Activated CD8-positive, alpha-beta T cell treated with anti-CD3 and anti-CD28 coated beads for 36 hours (primary cell): ENCODE measurements around the gene COPRS. TPM values are rescaled to one million over a fixed set of nuclear protein-coding genes. Genes with fewer than 3 reads are reported as not detected.
"Not testable (repeated sequence)": the region's sequence is repeated elsewhere in the genome, so short reads cannot be mapped to it uniquely, and the experiment has no call there.

Experiments
- ATAC-seq: fragments of 200-7000 bp; cut with Tn5 transposase; one replicate; pipeline ENCODE4 v1.10.0; 2021; ENCODE audit warnings: mild to moderate bottlenecking, moderate library complexity
- CTCF ChIA-PET: fragments of 350-600 bp; sonication (Branson Sonifier 250); formaldehyde crosslinking; loops from one replicate; lab custom pipeline; 2021; ENCODE audit warnings: antibody characterized with exemption; lab: Charles Lee
- POLR2A ChIA-PET: fragments of 350-600 bp; sonication (Branson Sonifier 250); formaldehyde crosslinking; loops from one replicate; lab custom pipeline; 2021; ENCODE audit warnings: antibody characterized with exemption; lab: Charles Lee
- DNase-seq: peaks from one replicate; pipeline ENCODE4 v3.0.0-alpha.2; 2020
- H3K27ac Mint-ChIP-seq: one replicate; pipeline ENCODE4 v1.8.0; 2021; ENCODE audit warnings: mild to moderate bottlenecking, mixed read lengths
- H3K27me3 Mint-ChIP-seq: one replicate; pipeline ENCODE4 v1.8.0; 2021; ENCODE audit warnings: mixed read lengths
- H3K36me3 Mint-ChIP-seq: one replicate; pipeline ENCODE4 v1.8.0; 2021; ENCODE audit warnings: low read depth, mixed read lengths
- H3K4me1 Mint-ChIP-seq: one replicate; pipeline ENCODE4 v1.8.0; 2021; ENCODE audit warnings: low read depth, mixed read lengths
- H3K4me3 Mint-ChIP-seq: one replicate; pipeline ENCODE4 v1.8.0; 2021; ENCODE audit warnings: mild to moderate bottlenecking, moderate library complexity, mixed read lengths
- H3K9me3 Mint-ChIP-seq: one replicate; pipeline ENCODE4 v1.8.0; 2021; ENCODE audit warnings: mixed read lengths
- intact Hi-C: fragments of 100-400 bp; cut with micrococcal nuclease; formaldehyde crosslinking; loops from one replicate; pipeline ENCODE4 v1.10.0; 2022
- total RNA-seq, 2 experiments: library from RNA; stranded (reverse); gene quantifications; one replicate each; pipeline ENCODE4 v1.2.3, GENCODE V29; 2021
- TF ChIP-seq, protein P1 (sequence below): fragments of 200-600 bp; IDR thresholded peaks from one replicate; pipeline ENCODE4 v1.8.0; 2022; ENCODE audit warnings: antibody characterized with exemption, mild to moderate bottlenecking

COPRS gene
- total RNA-seq, 2 experiments from 2014 or later = 57.5 to 57.6 TPM

DNA sequence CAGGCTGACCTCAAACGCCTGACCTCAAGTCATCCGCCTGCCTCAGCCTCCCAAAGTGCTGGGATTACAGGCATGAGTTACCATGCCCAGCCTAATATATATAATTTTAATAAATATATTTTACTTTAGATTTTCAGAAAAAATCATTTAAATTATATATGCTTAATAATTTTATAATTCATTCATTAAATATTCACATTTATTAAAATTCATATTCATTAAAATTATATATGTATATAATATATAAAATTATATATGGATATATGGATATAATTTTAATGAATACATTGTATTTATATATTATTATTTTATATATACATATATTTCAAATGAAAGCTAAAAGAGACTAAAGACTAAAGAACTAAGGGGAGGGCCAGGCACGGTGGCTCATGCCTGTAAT lies 29.4 kb downstream of the COPRS start:
- H3K4me1 Mint-ChIP-seq = peaks cover 4% of the 10 kb centered on the region
- CTCF ChIA-PET = interaction anchor here (2.9 kb wide), 1 partner anchor 13 kb away, joined by 13 read pairs; no protein-coding TSS in a partner anchor
- no peaks in the 10 kb centered on the region for H3K27me3 Mint-ChIP-seq
- H3K27ac Mint-ChIP-seq = no peak overlapping the region
- intact Hi-C loops = no loop called here
- no peak overlapping the region for H3K4me3 Mint-ChIP-seq
- ATAC-seq (no peak), DNase-seq (no peak)
- no peaks in the 10 kb centered on the region for H3K36me3 Mint-ChIP-seq
- TF ChIP-seq, protein P1, sequence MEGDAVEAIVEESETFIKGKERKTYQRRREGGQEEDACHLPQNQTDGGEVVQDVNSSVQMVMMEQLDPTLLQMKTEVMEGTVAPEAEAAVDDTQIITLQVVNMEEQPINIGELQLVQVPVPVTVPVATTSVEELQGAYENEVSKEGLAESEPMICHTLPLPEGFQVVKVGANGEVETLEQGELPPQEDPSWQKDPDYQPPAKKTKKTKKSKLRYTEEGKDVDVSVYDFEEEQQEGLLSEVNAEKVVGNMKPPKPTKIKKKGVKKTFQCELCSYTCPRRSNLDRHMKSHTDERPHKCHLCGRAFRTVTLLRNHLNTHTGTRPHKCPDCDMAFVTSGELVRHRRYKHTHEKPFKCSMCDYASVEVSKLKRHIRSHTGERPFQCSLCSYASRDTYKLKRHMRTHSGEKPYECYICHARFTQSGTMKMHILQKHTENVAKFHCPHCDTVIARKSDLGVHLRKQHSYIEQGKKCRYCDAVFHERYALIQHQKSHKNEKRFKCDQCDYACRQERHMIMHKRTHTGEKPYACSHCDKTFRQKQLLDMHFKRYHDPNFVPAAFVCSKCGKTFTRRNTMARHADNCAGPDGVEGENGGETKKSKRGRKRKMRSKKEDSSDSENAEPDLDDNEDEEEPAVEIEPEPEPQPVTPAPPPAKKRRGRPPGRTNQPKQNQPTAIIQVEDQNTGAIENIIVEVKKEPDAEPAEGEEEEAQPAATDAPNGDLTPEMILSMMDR = no peak
- H3K9me3 Mint-ChIP-seq = no peaks in the 10 kb centered on the region
- POLR2A ChIA-PET = no interaction called here

DNA sequence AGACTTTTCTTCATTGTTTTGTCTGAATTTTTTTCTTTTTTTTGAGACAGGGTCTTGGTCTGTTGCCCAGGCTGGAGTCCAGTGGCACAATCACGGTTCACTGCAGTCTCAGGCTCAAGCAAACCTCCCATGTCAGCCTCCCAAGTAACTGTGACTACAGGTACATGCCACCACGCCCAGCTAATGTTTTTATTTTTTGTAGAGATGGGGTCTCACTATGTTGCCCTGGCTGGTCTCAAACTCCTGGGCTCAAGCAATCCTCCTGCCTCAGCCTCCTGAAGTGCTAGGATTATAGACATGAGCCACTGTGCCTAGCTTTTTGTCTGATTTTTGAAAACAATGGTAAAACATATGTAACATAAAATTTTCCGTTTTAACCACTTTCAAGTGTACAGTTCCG lies 30.1 kb downstream of the COPRS start:
- intact Hi-C loops, H3K4me1 Mint-ChIP-seq, DNase-seq, POLR2A ChIA-PET, H3K27me3 Mint-ChIP-seq, H3K9me3 Mint-ChIP-seq, ATAC-seq, H3K27ac Mint-ChIP-seq, H3K36me3 Mint-ChIP-seq, H3K4me3 Mint-ChIP-seq: not testable (repeated sequence)
- CTCF ChIA-PET = interaction anchor here (2.9 kb wide), 1 partner anchor 14 kb away, joined by 13 read pairs; no protein-coding TSS in a partner anchor

DNA sequence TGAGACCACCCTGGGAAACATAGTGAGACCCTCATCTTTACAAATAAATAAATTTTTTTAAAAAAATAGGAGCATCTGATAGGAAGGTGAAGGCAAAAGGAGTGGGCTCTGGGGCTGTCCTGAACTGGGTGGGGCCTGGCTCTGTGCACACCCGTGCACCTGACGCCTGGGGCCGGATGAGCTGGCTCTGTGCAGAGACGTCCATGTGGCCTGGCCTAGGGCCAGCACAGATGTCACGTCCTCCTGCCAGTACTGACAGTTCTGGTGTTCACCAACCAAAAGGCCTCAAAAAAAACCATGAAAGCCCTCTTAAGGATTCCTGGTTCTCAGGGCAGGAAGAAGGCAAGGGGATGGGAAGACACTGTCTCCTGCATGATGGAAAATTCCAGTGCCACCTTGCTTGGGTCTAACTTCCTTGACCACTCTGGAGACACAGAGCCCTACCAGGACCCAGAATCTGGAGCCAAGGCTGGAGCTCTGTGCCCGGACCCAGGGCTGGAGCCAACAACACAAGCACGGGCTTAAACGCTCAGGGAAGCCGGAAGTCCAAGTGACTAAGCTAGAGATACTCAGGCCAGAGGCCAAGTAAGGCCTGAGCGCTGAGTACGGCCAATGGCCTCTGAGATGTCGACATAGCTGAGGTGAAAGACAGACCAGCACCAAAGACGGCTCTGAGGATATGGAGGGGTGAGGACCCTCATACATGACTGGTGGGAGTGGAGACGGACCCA lies 32.9 kb downstream of the COPRS start:
- Mint-ChIP-seq H3K27ac (no peak overlapping the region), H3K36me3 (no peaks in the 10 kb centered on the region), H3K4me1 (no peaks in the 10 kb centered on the region), H3K4me3 (no peak overlapping the region), H3K9me3 (no peaks in the 10 kb centered on the region), H3K27me3 (no peaks in the 10 kb centered on the region)
- intact Hi-C loops = no loop called here
- ATAC-seq = no peak
- CTCF ChIA-PET = interaction anchor here (2.6 kb wide), 1 partner anchor 16 kb away, joined by 6 read pairs; no protein-coding TSS in a partner anchor
- POLR2A ChIA-PET = no interaction called here
- TF ChIP-seq, protein P1 = no peak
- peak; percentile 22 for DNase-seq

DNA sequence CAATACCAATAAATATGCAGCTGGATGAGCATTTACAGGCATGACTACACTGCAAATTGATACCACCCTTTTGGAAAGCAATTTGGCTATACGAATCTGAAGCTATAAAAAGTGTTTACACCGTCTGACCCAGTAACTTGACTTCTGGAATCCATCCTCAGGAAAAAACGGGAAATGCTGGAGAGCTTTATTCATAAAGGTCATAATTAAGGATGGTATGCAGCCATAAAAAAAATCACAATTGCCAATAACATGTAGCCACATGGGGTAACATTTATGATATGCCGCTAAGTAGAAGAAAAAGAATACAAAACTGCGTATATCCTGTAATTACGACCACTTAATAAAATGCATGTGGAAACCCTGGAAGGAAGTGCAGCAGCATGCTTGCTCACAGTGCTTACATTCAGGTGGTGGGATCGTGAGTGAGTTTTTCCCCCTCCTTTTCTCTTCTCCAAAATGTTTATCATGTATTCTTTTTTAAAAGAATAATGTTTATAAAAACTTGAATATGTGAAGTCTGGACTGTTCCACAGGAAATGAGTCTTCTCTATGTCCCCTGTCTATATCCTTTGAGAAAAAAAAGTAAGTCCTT lies 34.2 kb downstream of the COPRS start:
- no peak overlapping the region for H3K27ac Mint-ChIP-seq
- intact Hi-C loops = no loop called here
- CTCF ChIA-PET = no interaction called here
- H3K4me3 Mint-ChIP-seq = no peak overlapping the region
- no peaks in the 10 kb centered on the region for H3K4me1 Mint-ChIP-seq
- TF ChIP-seq, protein P1 = no peak
- H3K27me3 Mint-ChIP-seq = peaks cover 1% of the 10 kb centered on the region
- DNase-seq (no peak), ATAC-seq (no peak)
- H3K9me3 Mint-ChIP-seq = no peaks in the 10 kb centered on the region
- H3K36me3 Mint-ChIP-seq = no peaks in the 10 kb centered on the region
- POLR2A ChIA-PET = no interaction called here

DNA sequence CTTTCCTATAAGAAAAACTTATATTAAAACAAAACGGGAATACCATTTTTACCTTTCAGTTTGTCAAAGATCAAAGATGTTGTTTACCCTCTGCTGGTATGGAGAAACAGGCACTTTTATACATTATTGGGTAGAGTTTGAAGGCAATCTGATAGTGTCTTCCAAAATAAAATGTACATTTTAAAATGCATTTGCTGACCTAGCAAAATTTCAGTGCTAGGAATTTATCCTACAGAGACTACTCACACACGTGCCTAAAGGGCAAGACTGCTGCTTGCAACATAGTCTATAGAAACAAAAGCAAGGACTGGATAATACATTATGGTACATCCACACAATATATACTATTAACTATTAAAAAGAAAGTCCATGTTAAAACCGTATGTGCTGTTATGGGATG lies 36.0 kb downstream of the COPRS start:
- Mint-ChIP-seq H3K4me3 (no peak overlapping the region), H3K4me1 (no peaks in the 10 kb centered on the region), H3K9me3 (no peaks in the 10 kb centered on the region), H3K27me3 (peaks cover 3% of the 10 kb centered on the region), H3K27ac (no peak overlapping the region), H3K36me3 (no peaks in the 10 kb centered on the region)
- no peak for DNase-seq
- intact Hi-C loops = no loop called here
- TF ChIP-seq, protein P1 = no peak
- ATAC-seq = no peak
- ChIA-PET CTCF (no interaction called here), POLR2A (no interaction called here)
